Right renal cortex interstitium (tissue), 3 donors: ENCODE results near the gene COL19A1. TPM values are rescaled to one million over a fixed set of nuclear protein-coding genes. Genes with fewer than 3 reads are reported as not detected.

Source experiments
- DNase-seq, 3 donors: peaks; one replicate each; pipeline ENCODE4 v3.0.0-alpha.2; 2013; ENCODE audit warnings: low read depth in 3 of 3, low spot score in 2 of 3
- polyA plus RNA-seq, 3 donors: library from polyadenylated mRNA; unstranded; fragments of 120-200 nt; gene quantifications; one replicate each; pipeline ENCODE4 v1.2.1, GENCODE V29; 2013; ENCODE audit not compliant: insufficient read length in 3 of 3

Gene COL19A1
- polyA plus RNA-seq, 3 donors = 3.1 to 3.3 (median 3.1) TPM

DNA sequence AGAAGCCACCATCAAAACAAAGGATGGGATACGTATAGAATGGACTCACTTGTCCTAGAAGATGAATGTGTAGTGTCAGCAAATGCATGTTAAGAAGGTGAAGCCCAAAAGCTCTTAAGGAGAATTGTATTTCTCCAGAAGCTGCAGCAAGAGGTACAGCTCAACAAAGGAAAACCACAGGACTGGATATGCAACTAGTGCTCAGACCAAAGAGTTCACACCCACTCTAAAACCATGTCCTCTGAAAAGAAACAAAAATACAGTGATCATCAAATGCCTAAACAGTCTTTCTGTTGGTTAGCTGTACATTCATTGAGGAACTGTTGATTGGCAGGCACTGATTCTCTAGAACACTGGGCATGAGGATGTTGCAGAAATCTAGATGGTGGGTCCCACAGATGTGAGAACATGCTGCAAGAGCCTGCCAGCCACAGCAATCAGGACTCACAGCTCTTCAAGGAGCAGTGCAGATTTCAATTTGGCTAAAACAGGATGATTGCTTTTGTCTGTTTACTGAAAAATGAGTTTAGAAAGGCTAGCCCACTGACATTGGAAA, 342.0 kb downstream of the COL19A1 start:
- DNase-seq = no peak

DNA sequence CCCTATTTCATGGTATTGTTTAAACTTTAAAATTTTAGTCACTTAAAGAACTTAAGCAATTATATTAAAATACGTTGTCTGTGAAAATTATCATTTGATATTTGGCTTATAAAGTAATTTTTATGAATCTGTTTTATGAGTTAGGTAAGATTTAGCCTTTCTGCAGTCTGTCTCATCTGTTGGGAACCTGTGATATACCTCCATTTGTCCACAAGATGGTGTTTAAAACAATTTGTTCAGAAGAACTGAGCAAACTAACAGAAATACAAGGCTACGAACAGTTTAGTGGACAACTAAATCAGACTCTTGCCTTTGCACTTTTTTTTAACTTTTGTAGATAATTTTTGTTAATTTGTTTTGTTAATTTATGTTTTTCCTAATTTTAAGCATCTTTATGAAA, 344.1 kb downstream of the COL19A1 start:
- no peak for DNase-seq

DNA sequence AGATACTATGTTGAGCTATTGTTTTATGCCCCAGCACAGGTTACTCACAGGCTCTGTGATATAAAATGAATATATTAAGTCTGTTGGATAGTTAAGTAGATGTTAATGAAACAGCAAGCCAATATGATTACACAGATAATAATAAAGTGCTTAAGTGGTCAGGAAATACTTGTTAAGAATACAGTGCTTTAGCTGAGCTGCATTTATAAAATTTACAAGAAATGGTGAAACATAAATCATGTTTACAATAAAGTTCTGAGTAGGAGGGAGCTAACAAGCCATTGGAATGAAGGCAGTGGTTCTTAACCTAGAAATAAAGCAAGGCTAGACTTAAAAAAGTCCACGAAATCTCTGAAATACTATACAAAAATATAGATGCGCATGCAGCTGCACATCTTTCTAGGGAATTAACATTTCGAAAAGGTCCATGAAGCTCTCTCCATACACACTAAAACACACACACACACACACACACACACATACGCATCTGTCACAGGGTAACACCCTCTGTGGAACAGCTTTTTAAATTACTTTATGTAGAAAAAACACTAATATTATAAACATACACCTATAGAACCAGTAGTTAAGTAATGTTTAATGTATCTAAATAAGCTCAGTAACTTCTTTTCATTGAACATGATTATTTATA, 349.2 kb downstream of the COL19A1 start:
- no peak for DNase-seq

DNA sequence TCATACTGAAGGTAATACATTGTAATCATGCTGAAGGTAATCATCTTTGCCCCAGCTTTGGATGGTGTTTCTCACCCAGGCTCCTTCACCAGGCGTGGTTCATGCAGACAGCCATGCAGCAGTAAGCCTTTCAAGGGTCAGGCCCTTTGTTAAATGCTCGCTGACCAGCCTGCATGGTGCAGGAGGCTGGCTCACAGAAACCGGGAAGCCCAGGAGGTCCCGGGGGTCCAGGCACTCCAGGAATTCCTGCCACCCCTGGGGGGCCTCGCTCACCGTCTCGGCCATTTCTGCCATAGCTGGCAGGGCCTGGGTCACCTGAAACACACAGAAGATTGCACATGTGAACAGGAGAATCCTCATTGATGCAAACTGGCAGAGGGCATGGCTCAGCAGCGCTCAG, 350.4 kb downstream of the COL19A1 start:
- no peak for DNase-seq

DNA sequence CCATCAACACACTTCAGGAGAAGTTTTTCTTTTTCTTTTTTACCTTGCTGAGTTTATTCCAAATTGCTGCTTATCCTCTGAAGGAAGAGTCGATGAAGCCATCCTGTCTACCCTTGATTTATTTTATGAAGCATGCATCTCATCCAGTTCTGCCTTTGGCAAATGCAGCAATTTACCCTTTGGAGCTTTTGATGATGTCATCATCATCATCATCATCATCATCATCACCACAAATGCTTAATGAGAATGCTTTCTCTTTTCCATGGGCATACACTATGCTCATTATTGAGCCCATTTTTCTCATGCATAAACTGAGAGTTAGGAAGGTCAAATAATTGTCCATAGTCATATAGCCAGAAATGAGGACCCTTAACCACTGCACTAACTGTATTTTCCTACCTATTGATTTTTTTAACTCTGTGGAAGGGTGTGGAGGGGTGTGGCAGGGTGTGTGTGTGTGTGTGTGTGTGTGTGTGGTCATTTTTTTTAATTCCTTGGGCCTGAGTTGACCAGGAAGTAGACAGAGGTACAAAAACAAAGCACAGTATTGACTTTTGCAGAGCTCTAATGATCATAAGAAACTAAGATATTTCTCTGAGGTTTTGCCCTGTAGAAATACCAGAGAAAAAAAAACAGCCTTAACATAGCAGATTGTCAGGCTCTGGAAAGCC, 353.7 kb downstream of the COL19A1 start:
- DNase-seq = no peak

DNA sequence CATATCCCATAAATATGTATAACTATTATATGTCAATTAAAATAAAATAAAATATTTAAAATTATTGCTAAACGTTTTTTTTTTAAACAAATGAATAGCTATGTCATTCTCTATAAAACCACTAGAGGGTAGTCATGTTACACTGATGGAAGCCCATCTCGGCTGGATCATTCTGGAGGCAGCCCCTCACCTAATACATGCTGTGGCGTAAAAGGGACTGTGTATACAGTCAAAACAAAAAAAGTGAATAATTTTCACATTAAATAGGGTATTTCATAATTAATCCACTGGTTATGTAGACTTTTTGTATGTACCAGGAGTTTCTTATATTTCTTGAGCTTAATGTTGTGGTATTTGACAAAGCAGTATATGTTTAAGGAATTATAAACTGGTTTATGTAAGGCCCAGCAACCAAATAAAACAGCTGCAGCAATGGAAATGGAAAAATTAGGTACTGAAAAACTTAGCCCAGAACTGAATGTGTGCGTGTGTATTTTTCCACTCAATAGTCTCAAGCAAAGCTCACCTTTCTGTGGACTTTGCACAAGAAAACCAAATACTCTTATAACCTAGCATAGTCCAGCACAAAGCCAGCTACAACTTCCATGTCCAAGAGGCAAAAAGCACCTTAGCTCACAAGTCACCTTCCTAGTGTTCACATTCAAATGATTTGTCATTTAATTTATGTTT, 354.8 kb downstream of the COL19A1 start:
- peak in 2 of 3 donors; percentile 6 to 27 for DNase-seq

DNA sequence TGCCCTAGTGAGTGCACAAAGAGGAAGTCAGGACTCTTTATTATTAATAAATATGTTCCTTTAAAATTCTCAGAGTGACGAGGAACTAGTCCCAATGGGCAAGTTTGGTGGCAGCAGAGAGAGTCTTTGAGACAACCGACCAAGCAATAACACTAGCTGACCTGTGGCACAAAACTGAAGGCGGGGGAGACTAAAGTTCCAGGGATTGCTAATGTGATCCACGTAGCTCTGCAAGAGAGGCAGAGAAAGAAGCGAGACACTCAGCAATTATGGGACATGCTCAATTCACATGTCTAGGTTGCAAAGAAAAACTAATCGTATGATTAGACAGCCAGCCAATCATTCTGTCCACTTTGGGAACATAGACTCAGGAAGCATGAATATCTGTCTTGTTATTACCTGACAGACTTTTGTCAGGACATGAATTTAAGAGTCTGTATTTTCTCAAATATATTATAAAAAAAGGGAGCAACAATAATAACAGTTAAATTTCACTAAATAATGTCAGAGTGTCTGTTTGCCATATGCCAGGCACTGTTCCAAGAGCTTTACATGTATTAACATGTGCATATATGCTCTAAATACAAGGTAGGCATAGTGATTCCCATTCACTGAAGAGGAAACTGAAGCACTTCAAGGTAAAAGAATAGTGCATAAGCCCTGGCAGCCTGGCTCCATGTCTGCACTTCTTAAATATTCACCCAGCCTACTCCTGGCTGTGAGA, 355.5 kb downstream of the COL19A1 start:
- no peak for DNase-seq

DNA sequence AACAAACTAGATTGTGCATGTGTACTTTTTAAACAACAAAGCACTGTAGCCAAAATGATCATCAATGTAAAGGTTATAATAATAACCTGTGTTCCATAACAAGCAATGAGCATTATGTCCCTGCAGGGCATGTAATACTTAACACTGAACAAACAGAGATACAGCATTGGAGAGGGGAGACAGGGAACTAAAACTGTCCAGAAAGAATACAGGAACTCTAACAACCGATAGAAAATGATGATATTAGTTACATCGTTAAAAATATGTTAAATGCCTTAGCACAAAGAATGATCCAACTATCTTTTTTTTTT, 356.0 kb downstream of the COL19A1 start:
- DNase-seq = no peak

DNA sequence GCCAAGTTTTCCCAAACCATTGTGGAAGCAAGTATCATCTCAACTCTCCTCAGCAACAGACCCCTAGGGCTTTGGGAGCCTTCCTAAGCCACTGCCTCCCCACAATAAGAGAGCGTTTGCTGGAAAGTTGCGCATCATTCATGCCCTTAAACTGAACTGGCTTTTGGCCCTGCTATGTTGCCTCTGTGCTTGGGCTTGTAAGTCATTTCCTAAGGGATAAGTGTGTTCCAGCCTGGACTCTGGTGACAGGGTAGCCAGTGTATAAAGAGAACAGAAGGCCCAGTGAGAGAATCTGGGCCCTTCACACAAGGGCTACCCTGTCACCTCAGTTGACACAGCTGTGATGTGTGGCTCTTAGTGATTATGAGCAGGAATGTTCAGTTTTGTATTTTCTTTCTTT, 358.7 kb downstream of the COL19A1 start:
- no peak for DNase-seq

DNA sequence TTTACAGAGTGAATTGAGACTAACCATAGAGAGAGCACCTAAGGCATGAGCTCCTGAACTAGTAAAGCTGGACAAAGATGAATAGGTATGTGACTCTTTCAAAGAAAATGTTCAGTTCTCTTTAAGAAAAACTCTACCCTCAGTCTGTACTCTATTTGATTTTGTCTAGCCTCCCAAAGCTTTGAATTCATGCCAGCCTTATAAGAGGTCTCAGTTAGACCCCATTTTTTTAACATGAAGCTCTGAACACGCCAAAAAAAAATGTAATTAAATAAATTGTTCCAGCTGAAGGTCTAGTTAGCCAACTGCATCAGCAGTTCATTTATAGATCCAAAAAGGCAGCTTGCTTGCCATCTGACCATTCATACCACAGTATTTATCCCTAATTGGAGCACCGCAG, 365.0 kb downstream of the COL19A1 start:
- no peak for DNase-seq

DNA sequence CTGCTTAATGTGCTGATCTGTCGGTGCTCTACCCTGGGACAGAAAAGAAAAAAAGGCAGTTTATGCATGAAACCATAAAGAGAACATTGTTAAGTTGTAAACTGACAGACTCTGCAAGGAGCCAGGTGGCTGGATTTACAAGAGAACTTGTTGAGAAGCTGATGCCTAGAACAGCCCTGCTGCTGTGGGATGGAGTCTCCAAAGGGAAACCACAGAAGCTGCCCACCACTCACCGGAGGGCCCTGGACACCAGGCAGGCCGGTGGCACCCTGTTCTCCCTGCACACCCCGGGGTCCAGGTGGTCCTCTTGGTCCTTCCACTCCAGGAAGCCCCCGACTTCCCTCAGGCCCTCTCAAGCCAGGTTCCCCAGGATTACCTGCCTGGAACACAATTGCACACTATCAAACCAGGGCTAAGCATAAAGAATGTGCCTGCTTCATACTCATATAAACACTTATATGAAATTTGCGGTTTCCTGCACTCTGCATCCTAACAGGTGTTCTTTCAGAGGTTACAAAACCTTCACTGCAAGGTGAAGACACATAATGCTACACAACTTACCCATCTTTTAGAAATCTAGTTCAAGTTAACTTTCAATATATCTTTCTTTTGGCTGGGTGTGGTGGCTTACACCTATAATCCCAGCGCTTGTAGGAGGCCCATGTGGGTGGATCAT, 368.3 kb downstream of the COL19A1 start:
- no peak for DNase-seq

DNA sequence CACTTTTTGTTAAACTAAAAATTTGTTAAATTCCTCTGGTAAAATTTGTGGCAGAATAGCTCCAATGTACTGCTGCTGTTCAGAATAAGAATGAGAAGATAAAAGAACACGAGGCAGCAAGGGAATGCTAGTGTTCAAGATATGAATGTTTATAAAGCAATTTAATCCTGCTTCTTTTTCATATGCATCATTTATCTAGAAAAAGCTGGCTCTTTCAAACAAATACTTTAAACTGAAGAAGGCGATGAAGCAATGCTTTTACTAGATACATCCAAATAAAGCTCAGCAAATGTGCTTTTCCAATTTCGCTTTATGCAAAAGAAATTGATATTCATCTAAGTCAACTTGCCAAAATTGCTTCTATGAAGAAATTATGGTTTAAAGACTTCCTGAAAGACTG, 370.0 kb downstream of the COL19A1 start:
- DNase-seq = no peak

DNA sequence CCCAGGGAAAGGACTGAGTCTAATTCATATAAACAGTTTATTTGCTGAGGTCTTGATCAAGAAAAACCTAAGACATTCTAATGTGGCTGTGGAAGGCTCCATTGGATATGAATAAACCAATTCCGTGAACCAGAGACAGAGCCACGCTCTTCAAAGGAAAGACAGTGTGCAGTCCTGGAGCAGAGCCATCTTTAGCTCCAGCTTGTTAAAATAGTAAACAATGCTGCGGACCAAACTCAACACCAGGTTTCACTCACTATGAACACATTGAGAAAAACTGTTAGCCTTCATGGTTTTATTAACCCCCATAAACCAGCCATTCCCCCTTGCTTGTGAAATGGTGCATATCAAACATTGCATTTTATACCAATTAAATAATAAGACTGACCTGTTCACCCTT, 374.7 kb downstream of the COL19A1 start:
- DNase-seq = peak in 2 of 3 donors; percentile 5 to 7

DNA sequence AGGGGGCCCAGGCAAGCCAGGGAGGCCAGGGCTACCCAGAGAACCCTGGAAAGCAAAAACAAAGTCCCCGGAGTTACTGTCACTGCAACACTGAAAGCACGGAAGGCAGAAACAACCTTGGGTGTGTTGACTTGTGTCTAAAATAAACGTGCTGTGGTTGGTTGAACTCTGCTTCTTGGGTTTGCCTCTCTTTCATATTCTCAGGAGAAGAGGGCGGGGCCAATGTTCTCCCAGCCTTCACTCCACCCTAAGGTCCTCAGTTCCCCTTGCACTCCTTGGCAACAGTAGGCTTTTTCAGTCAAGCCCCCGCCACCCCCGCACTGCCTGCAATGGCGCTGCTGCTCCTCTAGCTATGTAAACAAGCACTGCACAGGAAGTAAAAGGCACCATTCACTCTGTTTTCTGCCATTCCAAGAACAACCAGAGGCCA, 375.6 kb downstream of the COL19A1 start:
- no peak for DNase-seq

DNA sequence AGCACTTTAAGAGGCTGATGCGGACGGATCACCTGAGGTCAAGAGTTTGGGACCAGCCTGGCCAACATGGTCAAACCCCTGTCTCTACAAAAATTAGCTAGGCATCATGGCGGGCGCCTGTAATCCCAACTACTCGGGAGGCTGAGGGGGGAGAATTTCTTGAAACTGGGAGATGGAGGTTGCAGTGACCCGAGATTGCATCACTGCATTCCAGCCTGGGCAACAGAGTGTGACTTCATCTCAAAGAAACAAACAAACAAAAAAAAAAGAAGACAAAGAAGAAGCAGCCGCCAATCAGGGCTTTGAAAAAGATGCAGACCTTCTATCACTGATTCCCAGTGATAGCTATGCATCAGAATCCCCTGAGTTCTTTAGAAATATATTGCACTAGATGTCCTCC, 379.8 kb downstream of the COL19A1 start:
- DNase-seq = no peak

DNA sequence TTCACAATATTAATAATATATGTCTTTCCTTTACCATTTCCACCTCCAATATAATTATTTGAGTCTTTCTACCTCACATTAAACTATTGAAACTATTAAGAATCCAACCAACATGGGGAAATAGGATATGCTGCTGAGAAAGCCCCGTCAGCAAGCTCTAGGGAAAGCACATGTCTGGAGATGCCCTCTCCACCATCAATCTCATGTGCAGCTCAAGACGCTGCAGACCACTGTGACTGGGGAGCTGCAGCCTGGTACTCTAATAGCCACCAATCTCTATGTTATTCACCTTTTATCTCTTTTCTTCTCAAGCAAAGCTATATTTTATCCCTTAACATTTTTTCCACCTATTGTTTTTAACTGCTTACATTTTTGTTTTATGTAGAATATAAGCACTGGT, 386.2 kb downstream of the COL19A1 start:
- DNase-seq = no peak

DNA sequence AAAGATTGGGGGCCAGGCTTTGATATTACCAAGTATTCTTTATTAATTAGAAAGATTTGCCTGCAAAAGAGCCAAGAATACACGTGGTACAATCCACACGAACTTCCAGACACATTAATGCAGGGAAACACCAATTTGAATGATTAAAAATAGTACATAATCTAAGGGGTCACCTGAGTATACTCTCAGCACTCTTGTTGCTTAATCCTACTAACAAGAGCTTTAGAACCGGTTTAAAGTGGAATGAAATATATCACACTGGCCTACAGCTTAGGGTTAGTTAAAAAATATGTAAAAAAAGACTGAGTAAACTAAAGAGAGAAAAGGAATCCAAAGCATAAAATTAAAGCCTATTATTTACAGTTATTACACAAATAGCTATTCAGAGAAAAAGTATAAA, 387.6 kb downstream of the COL19A1 start:
- no peak for DNase-seq

DNA sequence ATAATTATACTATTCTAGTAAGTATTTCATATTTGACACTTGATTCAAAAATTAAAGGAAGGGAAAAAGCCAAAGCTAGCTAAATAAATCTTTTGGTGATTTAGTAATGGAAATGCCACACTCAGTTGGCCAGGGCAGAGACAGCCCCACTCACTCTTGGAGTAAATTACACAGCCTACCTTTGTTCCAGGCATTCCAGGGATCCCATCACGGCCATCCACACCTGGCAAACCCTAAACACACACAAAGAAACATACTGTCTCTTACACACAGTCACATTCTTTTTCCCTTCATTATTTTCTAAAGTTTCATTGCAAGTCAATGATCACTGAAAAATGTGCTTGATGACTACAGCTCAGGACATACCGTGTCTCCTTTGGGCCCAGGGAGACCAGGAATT, 388.4 kb downstream of the COL19A1 start:
- DNase-seq = no peak

DNA sequence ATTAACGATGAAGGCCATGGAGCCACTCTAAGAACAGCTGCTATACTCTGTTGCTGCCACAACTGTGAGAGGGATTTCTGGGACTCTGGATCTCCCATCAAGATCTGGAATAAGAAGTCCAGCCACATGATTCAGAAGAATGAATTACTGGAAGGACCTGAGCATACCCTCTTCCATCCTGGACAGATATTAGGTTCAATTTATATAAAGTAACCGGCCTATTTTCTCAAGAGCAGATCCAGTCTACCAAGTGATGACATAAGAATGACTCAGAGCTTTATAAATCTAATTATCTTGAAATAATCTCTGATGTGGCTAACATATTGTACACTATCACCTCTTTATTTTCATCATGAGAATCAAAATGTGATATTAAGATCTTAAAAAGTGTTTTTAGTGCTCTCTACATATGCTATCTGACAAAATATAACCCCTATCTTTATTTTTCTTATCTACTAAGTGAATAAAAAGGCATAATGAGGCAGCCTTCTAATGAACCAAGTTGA, 391.5 kb downstream of the COL19A1 start:
- DNase-seq = no peak

DNA sequence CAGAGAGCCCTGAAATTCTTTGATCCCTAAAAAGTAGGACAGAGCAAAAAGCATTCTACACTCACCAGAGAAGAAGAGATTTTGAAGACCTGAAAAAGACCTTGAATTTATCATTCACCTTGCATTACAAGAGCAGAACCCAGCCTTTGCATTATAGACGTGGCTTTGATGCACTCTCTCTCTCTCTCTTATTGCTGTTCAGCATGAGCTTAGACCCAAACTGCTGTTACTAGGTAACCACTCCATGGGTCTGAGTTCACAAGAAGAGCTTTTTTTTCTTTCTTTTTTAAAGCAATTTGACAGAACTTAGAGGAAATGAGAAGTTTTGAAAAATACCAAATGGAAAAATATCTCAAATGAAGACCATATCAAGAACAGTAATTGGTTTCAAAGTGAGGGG, 392.1 kb downstream of the COL19A1 start:
- DNase-seq = no peak
